H1 (cell line): ENCODE data around the gene TDP1. TPM values are rescaled to one million over a fixed set of nuclear protein-coding genes. Genes with fewer than 3 reads are reported as not detected.

ENCODE experiments used
- CTCF ChIA-PET: fragments of 300-600 bp; sonication (Branson Sonifier 250); formaldehyde crosslinking; loops from one replicate; lab custom pipeline; 2021; ENCODE audit not compliant: partially characterized antibody; lab: Charles Lee
- POLR2A ChIA-PET: fragments of 300-600 bp; sonication (Branson Sonifier 250); formaldehyde crosslinking; loops from one replicate; lab custom pipeline; 2021; ENCODE audit warnings: inconsistent platforms; ENCODE audit not compliant: partially characterized antibody; lab: Charles Lee
- DNase-seq, 2 experiments: peaks; one replicate each; pipeline versions ENCODE4 v3.0.0 to v3.0.0-alpha.2; 2010 to 2022; ENCODE audit warnings: low spot score in 2 of 2, low read depth in 1 of 2, mixed read lengths in 1 of 2
- FAIRE-seq: peaks from 2 replicates; lab custom pipeline; 2011; peaks lifted over from hg19 to GRCh38; lab: Jason Lieb, UNC
- H2AFZ ChIP-seq: 2 replicates; pipeline ENCODE4 v1.8.1; 2012; ENCODE audit warnings: low read length, inconsistent platforms
- H2AK5ac ChIP-seq: 2 replicates; pipeline ENCODE4 v1.6.1; 2013; ENCODE audit warnings: low read depth, low read length
- H2BK120ac ChIP-seq: replicated peaks from 2 replicates; pipeline ENCODE3; 2013; ENCODE audit warnings: low read depth, low read length, inconsistent platforms
- H2BK12ac ChIP-seq: 2 replicates; pipeline ENCODE4 v1.6.1; 2013; ENCODE audit warnings: low read depth, low read length
- H2BK15ac ChIP-seq: 2 replicates; pipeline ENCODE4 v1.6.1; 2013; ENCODE audit warnings: low read length
- H2BK20ac ChIP-seq: 2 replicates; pipeline ENCODE4 v1.6.1; 2013; ENCODE audit warnings: low read length
- H2BK5ac ChIP-seq: 2 replicates; pipeline ENCODE4 v1.6.1; 2013; ENCODE audit warnings: low read depth, low read length
- H3K14ac ChIP-seq: 2 replicates; pipeline ENCODE4 v1.6.1; 2013; ENCODE audit warnings: inconsistent platforms; ENCODE audit not compliant: insufficient read length
- H3K18ac ChIP-seq: 2 replicates; pipeline ENCODE4 v1.6.1; 2013; ENCODE audit warnings: low read length; ENCODE audit errors: extremely low read depth
- H3K23ac ChIP-seq: 2 replicates; pipeline ENCODE4 v1.6.1; 2013; ENCODE audit warnings: inconsistent platforms; ENCODE audit not compliant: insufficient read length
- H3K23me2 ChIP-seq: 2 replicates; pipeline ENCODE4 v1.6.1; 2013; ENCODE audit warnings: low read depth, low read length
- H3K27ac ChIP-seq: 2 replicates; pipeline ENCODE4 v1.6.1; 2011; ENCODE audit warnings: low read depth, low read length, inconsistent platforms
- H3K27me3 ChIP-seq, 4 experiments: replicated peaks in 1 of 4; 1 replicate in 1 of 4; 2 replicates in 3 of 4; pipeline versions ENCODE4 v1.6.1 to v1.8.1; 2011 to 2013; ENCODE audit warnings: low read length in 3 of 4, mild to moderate bottlenecking in 3 of 4, inconsistent platforms in 2 of 4, mixed read lengths in 2 of 4, moderate library complexity in 1 of 4; ENCODE audit not compliant: control insufficient read depth in 3 of 4, insufficient read depth in 3 of 4; ENCODE audit errors: extremely low read depth in 1 of 4
- H3K36me3 ChIP-seq, 4 experiments: 2 replicates each; pipeline versions ENCODE4 v1.6.1 to v1.8.1; 2011 to 2013; ENCODE audit warnings: mild to moderate bottlenecking in 4 of 4, low read length in 3 of 4, moderate library complexity in 2 of 4, control low read depth in 1 of 4, inconsistent platforms in 1 of 4; ENCODE audit not compliant: insufficient read depth in 4 of 4, control insufficient read depth in 2 of 4
- H3K4ac ChIP-seq: replicated peaks from 2 replicates; pipeline ENCODE3; 2013; ENCODE audit warnings: low read length, low read depth, mixed read lengths, inconsistent platforms; ENCODE audit not compliant: insufficient read length
- H3K4me1 ChIP-seq, 4 experiments: replicated peaks in 1 of 4; 1 replicate in 1 of 4; 2 replicates in 3 of 4; pipeline versions ENCODE4 v1.6.1 to v1.8.1; 2011 to 2013; ENCODE audit warnings: low read length in 3 of 4, inconsistent platforms in 2 of 4, mixed read lengths in 1 of 4; ENCODE audit not compliant: insufficient read depth in 4 of 4, control insufficient read depth in 3 of 4
- H3K4me2 ChIP-seq, 2 experiments: 2 replicates each; pipeline versions ENCODE4 v1.6.1 to v1.8.1; 2011 to 2013; ENCODE audit warnings: low read depth in 2 of 2, low read length in 2 of 2, control low read depth in 1 of 2, inconsistent platforms in 1 of 2, mild to moderate bottlenecking in 1 of 2; ENCODE audit not compliant: insufficient read depth in 1 of 2
- H3K4me3 ChIP-seq, 4 experiments: fragments of 200-600, 300-600 bp in 1 of 4; sonication (generic), shearing (Covaris generic), sonication (Bioruptor Twin) in 1 of 4; 2 replicates each; pipeline versions ENCODE4 v1.5.1 to v1.8.1; 2011 to 2016; ENCODE audit warnings: low read length in 4 of 4, low read depth in 3 of 4, control low read depth in 2 of 4, inconsistent platforms in 2 of 4, mild to moderate bottlenecking in 2 of 4, mixed read lengths in 1 of 4, moderate library complexity in 1 of 4; ENCODE audit not compliant: insufficient read depth in 2 of 4; ENCODE audit errors: extremely low read depth in 1 of 4
- H3K56ac ChIP-seq: replicated peaks from 2 replicates; pipeline ENCODE3; 2013; ENCODE audit warnings: low read depth, mild to moderate bottlenecking, mixed read lengths, low read length, inconsistent platforms; ENCODE audit not compliant: insufficient read length
- H3K79me1 ChIP-seq: 2 replicates; pipeline ENCODE4 v1.6.1; 2013; ENCODE audit warnings: low read depth, low read length, control low read depth
- H3K79me2 ChIP-seq, 2 experiments: 2 replicates each; pipeline versions ENCODE4 v1.6.1 to v1.8.1; 2012 to 2013; ENCODE audit warnings: low read length in 2 of 2, mild to moderate bottlenecking in 2 of 2, inconsistent platforms in 1 of 2; ENCODE audit not compliant: insufficient read depth in 2 of 2, control insufficient read depth in 1 of 2
- H3K9ac ChIP-seq, 4 experiments: replicated peaks in 1 of 4; 1 replicate in 1 of 4; 2 replicates in 3 of 4; pipeline versions ENCODE4 v1.6.1 to v1.8.1; 2011 to 2013; ENCODE audit warnings: low read depth in 3 of 4, low read length in 3 of 4, control low read depth in 2 of 4, mild to moderate bottlenecking in 2 of 4, moderate library complexity in 2 of 4, inconsistent platforms in 1 of 4; ENCODE audit errors: extremely low read depth in 1 of 4
- H3K9me3 ChIP-seq, 2 experiments: 2 replicates each; pipeline versions ENCODE4 v1.6.1 to v1.8.1; 2012 to 2013; ENCODE audit warnings: mild to moderate bottlenecking in 2 of 2, moderate library complexity in 2 of 2, control low read depth in 1 of 2, inconsistent platforms in 1 of 2, low read depth in 1 of 2, low read length in 1 of 2, mixed read lengths in 1 of 2; ENCODE audit not compliant: insufficient read depth in 2 of 2
- H4K20me1 ChIP-seq, 2 experiments: replicated peaks in 1 of 2; 2 replicates each; pipeline versions ENCODE3 to v1.8.1; 2011 to 2013; ENCODE audit warnings: inconsistent platforms in 2 of 2, low read length in 2 of 2, mild to moderate bottlenecking in 1 of 2; ENCODE audit not compliant: insufficient read depth in 2 of 2, control insufficient read depth in 1 of 2
- H4K5ac ChIP-seq: 2 replicates; pipeline ENCODE4 v1.6.1; 2013; ENCODE audit warnings: low read length, low read depth, mixed read lengths, inconsistent platforms; ENCODE audit not compliant: insufficient read length
- H4K8ac ChIP-seq: 2 replicates; pipeline ENCODE4 v1.8.0; 2013; ENCODE audit warnings: mild to moderate bottlenecking, moderate library complexity, low read length, inconsistent platforms; ENCODE audit not compliant: insufficient read depth; ENCODE audit errors: extremely low read depth
- H4K91ac ChIP-seq: replicated peaks from 2 replicates; pipeline ENCODE3; 2013; ENCODE audit warnings: low read length, mixed read lengths, inconsistent platforms; ENCODE audit not compliant: insufficient read length
- CBX8 ChIP-seq: fragments of 300-800, 300-1000 bp; sonication (generic); IDR thresholded peaks from 2 replicates; pipeline ENCODE4 v1.7.1; 2016; ENCODE audit warnings: low read depth, low read length, borderline replicate concordance
- CHD1 ChIP-seq: IDR thresholded peaks from 2 replicates; pipeline ENCODE4 v1.6.1; 2012; ENCODE audit warnings: low read depth, low read length, improper control_type of control experiment
- E2F6 ChIP-seq: IDR thresholded peaks from 2 replicates; pipeline ENCODE4 v1.6.1; 2012; ENCODE audit warnings: inconsistent platforms
- EP300 ChIP-seq, 2 experiments: IDR thresholded peaks; 1 replicate in 1 of 2; 2 replicates in 1 of 2; pipeline ENCODE4 v1.6.1; 2011 to 2012; ENCODE audit warnings: low read depth in 2 of 2, low read length in 2 of 2, mild to moderate bottlenecking in 2 of 2, borderline replicate concordance in 1 of 2, inconsistent platforms in 1 of 2, moderate library complexity in 1 of 2
- SIN3A ChIP-seq, 2 experiments: IDR thresholded peaks in 1 of 2; conservative IDR thresholded peaks in 1 of 2; 2 replicates each; pipeline ENCODE4 v1.6.1; 2011 to 2012; ENCODE audit warnings: low read length in 2 of 2, improper control_type of control experiment in 1 of 2, low read depth in 1 of 2, mild to moderate bottlenecking in 1 of 2
- WGBS, 2 experiments: shearing (Covaris generic) in 1 of 2; methylation state at CpG; one replicate each; pipeline versions ENCODE4 v1.1.6 to v1.1.7; 2013 to 2015; ENCODE audit warnings: low lambda C conversion rate in 2 of 2, mixed read lengths in 2 of 2, inconsistent platforms in 1 of 2, low coverage in 1 of 2, missing lambda C conversion rate in 1 of 2; ENCODE audit not compliant: insufficient replicate concordance in 2 of 2, insufficient coverage in 1 of 2, insufficient read length in 1 of 2; ENCODE audit errors: extremely low coverage in 1 of 2, missing lambda C conversion rate in 1 of 2; 5-methylcytosine and 5-hydroxymethylcytosine counted together
- long read RNA-seq, 2 experiments: library from RNA in 1 of 2; library from capped mRNA in 1 of 2; stranded (forward); transcript quantifications; one replicate each; pipeline ENCODE4 v2.0.0, GENCODE V29; 2021; ENCODE audit warnings: inconsistent platforms in 1 of 2
- polyA minus RNA-seq, 3 experiments: library from RNA; depleted of rRNA, polyadenylated mRNA; stranded (reverse); fragments of >200 nt; gene quantifications; 1 replicate in 2 of 3; 2 replicates in 1 of 3; pipeline ENCODE4 v1.2.3, GENCODE V29; 2011
- polyA plus RNA-seq, 7 experiments: library from polyadenylated mRNA; depleted of rRNA in 3 of 7; stranded (reverse) in 5 of 7; unstranded in 2 of 7; fragments of >200 nt in 5 of 7; fragments of 200-250 nt in 2 of 7; gene quantifications; 1 replicate in 5 of 7; 2 replicates in 1 of 7; 4 replicates in 1 of 7; pipeline versions ENCODE4 v1.2.1 to v1.2.3, GENCODE V29; 2011 to 2013; ENCODE audit warnings: missing spikeins in 2 of 7, mixed read lengths in 2 of 7
- total RNA-seq: library from RNA; stranded (reverse); fragmentation: NEBNext Ultra II Directional; extraction: Animal tissue kit (Norgen Biotek cat#: 25700); gene quantifications from 2 replicates; pipeline ENCODE4 v1.2.1, GENCODE V29; 2021

TDP1 gene
- 58.1 and 69.9 TPM in 2 replicates for total RNA-seq
- polyA plus RNA-seq (2011; rRNA removed), result 26.8 and 32.2 TPM in 2 replicates
- 40.9 TPM for polyA plus RNA-seq (2011; cell fraction: cytosol; rRNA removed)
- 31.4 TPM for polyA plus RNA-seq (2011; cell fraction: nucleus; rRNA removed)
- 35.0 to 42.4 TPM (median 38.0 TPM) in 4 replicates for polyA plus RNA-seq (2012, experiment 1 of 2)
- 18.7 TPM for polyA plus RNA-seq (2012, experiment 2 of 2)
- 31.4 TPM for polyA plus RNA-seq (2013, experiment 1 of 2)
- polyA plus RNA-seq (2013, experiment 2 of 2), result 31.5 TPM
- polyA minus RNA-seq (2011; rRNA and poly(A)+ RNA removed), result 58.6 and 67.4 TPM in 2 replicates
- 26.8 TPM for polyA minus RNA-seq (2011; cell fraction: cytosol; rRNA and poly(A)+ RNA removed)
- 47.9 TPM for polyA minus RNA-seq (2011; cell fraction: nucleus; rRNA and poly(A)+ RNA removed)
- long read RNA-seq, experiment 1, partial matches to known transcripts, result 25 of 46 reads
- long read RNA-seq, experiment 1, other reads (novel, unspliced or antisense), result 16 of 46 reads
- long read RNA-seq, experiment 2, transcript TDP1-201 (17 exons, 3,702 nt), result minor isoform, 5 of 47 reads
- long read RNA-seq, experiment 2, transcript TDP1-203 (16 exons, 2,068 nt), result major isoform, 19 of 47 reads
- long read RNA-seq, experiment 2, partial matches to known transcripts, result 18 of 47 reads
- long read RNA-seq, experiment 2, other reads (novel, unspliced or antisense), result 5 of 47 reads

GRCh38 chr14:89955745-89956660 is at the start of gene TDP1:
TDP1 (plus strand) TSS chr14:89955927; CDS start chr14:89963115, 7,188 bp downstream.
- H3K4me3 ChIP-seq, result peak within 1 kb of the TSS; percentile 74 to 92 (median 84)
- H3K79me2 ChIP-seq, result peaks cover 0 to 19% of the 10 kb centered on the region in 2 experiments; a peak in 2 of 4 replicates
- peaks cover 8% of the 10 kb centered on the region for H3K23me2 ChIP-seq
- WGBS, 2 experiments, result 2% methylated on average over 52 of the region's 84 CpGs; no CpG with 5 or more reads in 1 of the 2 experiments
- H3K27ac ChIP-seq, result peak within 1 kb of the TSS; percentile 60
- no peak within 1 kb of the TSS; the same call in 1 of the 2 replicates for H2BK5ac ChIP-seq
- H4K91ac ChIP-seq, result no peak within 1 kb of the TSS
- H3K4me1 ChIP-seq, result peaks cover 0 to 6% (median 2%) of the 10 kb centered on the region in 4 experiments; a peak in 4 of 7 replicates
- peak within 1 kb of the TSS; percentile 55 to 82 (median 76) for H3K9ac ChIP-seq
- peaks cover 0 to 11% (median under 1%) of the 10 kb centered on the region in 4 experiments; a peak in 2 of 8 replicates for H3K36me3 ChIP-seq
- peaks cover 2% of the 10 kb centered on the region for H3K79me1 ChIP-seq
- H3K9me3 ChIP-seq, result no peaks in the 10 kb centered on the region
- H2BK15ac ChIP-seq, result peak within 1 kb of the TSS; percentile 83; the same call in 1 of the 2 replicates
- H4K5ac ChIP-seq, result peak within 1 kb of the TSS; percentile 69
- no peaks in the 10 kb centered on the region for H3K27me3 ChIP-seq
- H3K56ac ChIP-seq, result no peak within 1 kb of the TSS
- H2BK20ac ChIP-seq, result no peak within 1 kb of the TSS
- peak within 1 kb of the TSS; percentile 83 to 99 for H3K4me2 ChIP-seq
- DNase-seq (peak; percentile 90 to 97), FAIRE-seq (no peak)
- peak within 1 kb of the TSS; percentile 51 for H3K18ac ChIP-seq
- CTCF ChIA-PET, result interaction anchor here (0.6 to 5.0 kb wide), 7 partner anchors 13 to 104 kb away, joined by 3 to 35 read pairs (median 6); no protein-coding TSS in a partner anchor
- POLR2A ChIA-PET, result interaction anchor here (1.1 to 2.7 kb wide), 7 partner anchors 9 to 107 kb away, joined by 3 to 12 read pairs (median 5); no protein-coding TSS in a partner anchor
- H3K4ac ChIP-seq, result no peak within 1 kb of the TSS
- peak within 1 kb of the TSS; percentile 77 for H4K8ac ChIP-seq
- peak within 1 kb of the TSS; percentile 83 for H2AFZ ChIP-seq
- H4K20me1 ChIP-seq, result peaks cover 0 to 5% of the 10 kb centered on the region in 2 experiments
- H3K23ac ChIP-seq, result no peak within 1 kb of the TSS
- H3K14ac ChIP-seq, result no peak within 1 kb of the TSS
- no peak within 1 kb of the TSS for H2BK120ac ChIP-seq
- no peak within 1 kb of the TSS for H2AK5ac ChIP-seq
- H2BK12ac ChIP-seq, result no peak within 1 kb of the TSS
- peak; percentile 53 to 63; a peak in 2 of 4 replicates for TF ChIP-seq SIN3A (conservative IDR thresholded peaks at IDR 0.05 in 1 of 2, IDR thresholded peaks at IDR 0.05 in 1 of 2; ENCODE audit: low read depth in 1 of 2, low read length in 2 of 2)
- TF ChIP-seq E2F6, result peak; percentile 20
- TF ChIP-seq CBX8, result no peak
- peak in 1 of 2 experiments; percentile 22; a peak in 1 of 3 replicates for TF ChIP-seq EP300 (IDR thresholded peaks at IDR 0.05; ENCODE audit: borderline replicate concordance in 1 of 2, low read depth in 2 of 2, low read length in 2 of 2)
- no peak for TF ChIP-seq CHD1
